Putamen (tissue), 1 donor: ENCODE results near the gene CHST11.

ENCODE experiments used
- DNase-seq: peaks from one replicate; pipeline ENCODE4 v3.0.0-alpha.2; 2016; ENCODE audit warnings: low spot score

CHST11 gene

DNA sequence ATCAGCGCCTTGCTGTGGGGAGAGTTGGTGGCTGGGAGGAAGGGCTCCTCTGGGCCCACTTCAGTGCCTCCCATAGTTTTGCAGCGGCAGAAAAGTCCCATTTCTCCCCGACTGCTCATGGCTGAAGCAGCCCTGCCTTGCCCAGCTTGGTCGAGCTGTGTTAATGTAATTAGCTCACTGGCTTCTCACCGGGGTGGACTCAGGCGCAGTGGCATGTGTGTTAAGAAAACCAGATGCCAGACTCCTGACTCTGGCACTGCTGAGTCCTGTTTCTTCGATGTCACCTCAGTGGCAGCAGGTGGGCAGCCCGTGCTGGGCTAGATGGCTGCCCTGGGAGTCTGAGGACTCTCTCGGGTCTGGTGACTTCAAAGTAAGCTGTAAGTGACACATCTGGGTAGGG lies 47.4 kb downstream of the CHST11 start:
- no peak for DNase-seq

DNA sequence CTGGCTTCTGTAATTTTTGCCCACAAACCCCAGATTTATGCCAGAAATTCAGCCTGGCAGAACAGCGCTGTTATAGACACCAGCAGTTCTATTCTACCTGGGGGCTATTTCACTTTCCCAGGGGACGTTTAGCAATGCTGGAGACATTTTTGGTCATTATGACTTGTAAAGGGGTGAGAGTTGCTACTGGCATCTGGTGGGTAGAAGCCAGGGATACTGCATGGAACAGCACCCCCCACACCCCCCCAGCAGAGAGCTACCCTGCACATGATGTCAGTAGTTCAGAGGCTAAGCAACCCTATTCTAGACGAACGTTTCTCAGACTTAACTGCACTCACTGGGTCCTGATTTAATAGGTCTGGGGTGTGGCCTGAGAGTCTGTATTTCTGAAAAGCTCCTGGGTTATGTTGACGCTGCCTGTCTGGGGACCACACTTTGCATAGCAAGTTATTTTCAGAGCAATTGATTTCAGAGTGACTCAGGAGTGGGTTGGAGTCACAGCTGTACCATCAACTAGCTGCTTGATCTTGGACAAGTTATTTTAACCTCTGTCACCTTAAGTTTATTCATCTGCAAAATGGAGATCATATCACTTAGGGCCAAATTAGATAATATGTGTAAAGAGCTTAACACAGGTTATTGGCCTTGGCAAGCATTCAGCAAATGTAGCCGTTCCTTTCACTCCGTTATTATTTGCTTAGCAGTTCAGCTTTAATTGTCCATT lies 48.5 kb downstream of the CHST11 start:
- DNase-seq = no peak

DNA sequence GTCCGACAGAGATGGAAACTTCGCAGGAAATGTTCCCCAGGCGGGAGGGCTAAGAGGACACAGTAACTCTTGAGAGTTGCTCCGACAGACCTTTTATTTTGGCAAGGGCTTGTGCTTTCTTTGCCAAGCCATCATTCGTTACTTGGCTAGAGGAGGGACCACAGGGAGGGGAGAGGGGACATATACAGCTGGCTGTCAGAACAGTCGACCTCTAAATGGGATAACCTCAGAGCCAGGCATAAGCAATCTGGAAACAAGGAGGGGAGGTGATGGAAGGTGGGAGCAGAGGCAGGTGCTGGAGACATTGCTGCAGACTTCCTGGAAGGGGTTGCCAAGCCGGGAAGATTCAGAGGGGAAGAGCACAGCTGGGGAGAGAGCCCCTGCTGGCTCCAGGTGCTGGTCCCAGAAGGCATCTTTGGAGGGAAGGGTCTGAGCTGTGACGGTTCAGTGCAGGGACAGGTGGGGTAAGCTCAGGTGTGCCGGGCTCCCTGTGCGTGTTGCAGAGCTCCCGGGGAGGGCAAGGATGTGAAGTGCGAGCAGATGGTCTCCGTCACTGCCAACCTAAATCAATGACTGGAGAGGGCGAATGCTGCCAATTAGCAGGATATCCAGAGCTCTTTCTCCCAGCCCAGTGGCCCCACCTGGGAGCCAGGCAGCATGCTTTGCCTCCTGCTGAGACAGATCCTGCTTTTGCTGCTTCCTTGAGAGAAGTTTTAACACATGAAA lies 50.1 kb downstream of the CHST11 start:
- DNase-seq = no peak

DNA sequence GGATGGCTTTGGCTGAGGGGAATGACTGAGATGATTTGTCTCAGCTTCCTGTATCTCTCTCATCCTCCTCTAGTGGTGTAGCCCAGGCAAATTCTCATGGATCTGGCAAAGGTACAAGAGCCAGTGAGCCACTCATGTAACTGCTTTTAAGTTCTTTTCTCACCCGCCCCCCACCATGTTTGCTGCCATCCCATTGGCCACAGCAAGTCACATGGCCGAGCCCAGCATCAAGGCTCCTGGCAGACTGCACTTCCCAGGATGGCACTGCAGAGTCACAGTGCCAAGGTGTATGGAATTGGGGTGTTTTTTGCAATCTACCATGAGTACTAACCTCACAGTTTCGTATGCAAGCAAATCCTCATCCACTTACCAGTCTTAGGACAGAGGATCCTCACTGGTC lies 50.9 kb downstream of the CHST11 start:
- no peak for DNase-seq

GRCh38 chr12:104508752-104509446 lies 52.2 kb downstream of the CHST11 start:
- no peak for DNase-seq

GRCh38 chr12:104510145-104510872 lies 53.6 kb downstream of the CHST11 start:
- DNase-seq = no peak

DNA sequence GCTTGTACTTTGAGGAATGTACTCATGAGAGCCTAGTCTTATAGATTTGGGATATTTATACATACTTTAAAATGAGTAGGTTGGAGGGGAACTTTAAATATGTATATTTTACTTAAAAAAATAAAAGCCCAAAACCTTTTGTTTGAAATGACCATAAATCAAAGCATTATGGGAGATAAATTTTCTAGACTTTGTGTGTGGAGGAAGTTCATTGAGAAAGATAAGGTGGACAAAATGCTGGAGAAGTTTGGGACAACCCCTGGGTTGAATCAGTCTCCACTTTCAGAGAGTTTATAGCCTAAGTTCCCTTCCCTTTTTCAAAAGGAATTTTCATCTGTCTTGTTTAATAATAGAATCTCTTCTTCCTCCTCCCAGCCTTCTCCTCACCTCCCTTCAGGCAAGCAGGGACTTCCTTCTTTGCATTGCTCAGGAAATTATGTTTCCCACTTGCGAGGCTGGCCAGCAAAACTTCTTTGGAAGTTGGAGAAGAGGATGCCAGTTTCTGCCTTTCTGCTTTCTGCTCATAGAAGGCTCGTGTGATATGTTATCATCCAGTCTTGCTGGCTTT lies 54.2 kb downstream of the CHST11 start:
- no peak for DNase-seq

GRCh38 chr12:104513681-104514080 lies 56.9 kb downstream of the CHST11 start:
- no peak for DNase-seq

DNA sequence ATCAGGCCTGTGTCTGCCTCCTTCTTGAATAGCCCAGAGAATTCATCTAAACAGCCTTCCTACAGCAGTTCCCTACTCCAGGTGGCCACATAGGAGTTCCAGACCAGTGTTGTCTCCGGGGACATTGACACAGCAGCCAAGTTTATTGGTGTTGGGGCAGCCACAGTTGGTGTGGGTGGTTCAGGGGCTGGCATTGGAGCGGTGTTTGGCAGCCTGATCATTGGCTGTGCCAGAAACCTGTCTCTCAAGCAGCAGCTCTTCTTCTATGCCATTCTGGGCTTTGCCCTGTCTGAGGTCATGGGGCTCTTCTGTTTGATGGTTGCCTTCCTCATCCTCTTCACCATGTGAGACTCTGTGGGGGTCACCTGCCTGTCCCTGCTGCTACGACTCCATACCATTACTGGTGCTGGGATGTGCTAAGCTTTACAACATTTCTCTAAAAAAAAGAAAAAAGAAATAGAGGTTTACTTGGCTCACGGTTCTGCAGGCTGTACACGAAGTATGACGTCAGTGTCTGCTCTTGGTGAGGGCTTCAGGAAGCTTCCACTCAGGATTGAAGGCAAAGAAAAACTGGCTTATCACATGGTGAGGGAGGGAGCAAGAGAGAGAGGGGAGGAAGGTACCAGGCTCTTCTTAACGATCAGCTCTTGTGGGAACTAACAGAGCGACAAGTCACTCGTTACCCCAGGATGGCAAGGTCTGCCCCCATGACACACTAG lies 57.5 kb downstream of the CHST11 start:
- DNase-seq = no peak

GRCh38 chr12:104515899-104516298 lies 59.2 kb downstream of the CHST11 start:
- DNase-seq = no peak

- no peak for DNase-seq
These were observed 60.1 kb downstream of the CHST11 start for GRCh38 chr12:104516821-104517220.

- no peak for DNase-seq
These were observed 61.1 kb downstream of the CHST11 start for GRCh38 chr12:104517880-104518279.

- no peak for DNase-seq
These were observed 62.7 kb downstream of the CHST11 start for GRCh38 chr12:104519190-104520019.

- DNase-seq = no peak
These were observed 63.6 kb downstream of the CHST11 start for GRCh38 chr12:104520242-104520900.

GRCh38 chr12:104521731-104522130 lies 65.0 kb downstream of the CHST11 start:
- no peak for DNase-seq

DNA sequence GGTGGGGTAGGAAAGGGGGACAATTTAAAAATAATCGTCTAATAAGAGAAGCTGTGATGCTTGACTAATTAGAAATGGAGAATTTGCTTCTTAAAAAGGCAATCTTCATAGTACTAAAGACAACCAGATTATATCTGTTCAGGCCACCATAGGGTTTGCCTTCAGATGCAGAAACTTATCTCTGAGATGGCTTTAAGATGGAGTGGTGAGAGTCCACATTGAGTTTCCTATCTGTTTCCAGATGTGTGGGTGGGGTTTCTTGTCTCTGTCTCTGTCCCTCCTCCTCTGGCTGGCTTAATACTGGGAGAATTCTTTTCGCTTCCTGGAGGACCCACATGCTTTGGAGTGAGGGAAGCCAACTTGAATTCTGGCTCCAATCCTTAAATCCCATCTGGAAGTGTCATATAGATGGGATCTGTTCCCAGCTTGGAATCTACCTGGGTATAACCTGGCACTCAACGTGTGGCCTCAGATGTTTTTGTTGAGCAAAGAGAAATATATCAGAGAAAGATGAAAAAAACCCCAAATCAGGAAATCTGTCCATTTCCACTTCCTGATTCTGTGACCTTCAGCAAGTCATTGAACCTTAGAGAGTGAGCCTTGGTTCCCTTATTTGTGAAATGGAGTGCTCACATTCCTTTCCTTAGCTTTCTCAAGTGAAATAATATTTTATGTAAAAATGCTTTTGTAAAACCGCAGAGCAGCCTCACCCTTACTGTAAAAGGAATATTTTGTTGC lies 66.4 kb downstream of the CHST11 start:
- DNase-seq = no peak

GRCh38 chr12:104524034-104524832 lies 67.5 kb downstream of the CHST11 start:
- no peak for DNase-seq

DNA sequence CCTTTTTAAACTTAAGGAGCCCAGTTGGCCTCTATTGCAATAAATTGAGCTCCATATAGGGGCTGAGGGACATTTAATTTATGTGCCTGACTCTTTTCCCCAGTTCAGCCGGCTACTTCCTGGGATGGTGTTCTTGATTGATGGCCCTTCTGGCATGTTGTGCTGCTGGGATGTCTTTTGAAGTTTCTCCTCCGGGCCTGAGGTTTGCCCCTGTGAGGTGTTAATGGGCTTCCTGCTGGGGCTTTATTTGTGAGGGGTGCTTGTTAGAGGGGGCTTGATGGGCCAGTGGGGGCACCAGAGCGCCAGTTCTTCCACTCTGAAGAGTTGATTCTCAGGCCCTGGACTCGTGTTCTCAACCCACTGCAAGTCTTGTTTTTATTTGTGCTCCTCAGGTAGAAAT lies 69.6 kb downstream of the CHST11 start:
- no peak for DNase-seq
